Stimulated activated CD8-positive, alpha-beta memory T cell treated with anti-CD3 and anti-CD28 coated beads, Interleukin-15, amount 100 ng/mL, for 24 hours (primary cell): ENCODE measurements around the gene TNS4.

Source experiments
- DNase-seq: peaks from one replicate; pipeline ENCODE4 v3.0.0-alpha.2; 2020; ENCODE audit warnings: low read depth

The TNS4 gene

DNA sequence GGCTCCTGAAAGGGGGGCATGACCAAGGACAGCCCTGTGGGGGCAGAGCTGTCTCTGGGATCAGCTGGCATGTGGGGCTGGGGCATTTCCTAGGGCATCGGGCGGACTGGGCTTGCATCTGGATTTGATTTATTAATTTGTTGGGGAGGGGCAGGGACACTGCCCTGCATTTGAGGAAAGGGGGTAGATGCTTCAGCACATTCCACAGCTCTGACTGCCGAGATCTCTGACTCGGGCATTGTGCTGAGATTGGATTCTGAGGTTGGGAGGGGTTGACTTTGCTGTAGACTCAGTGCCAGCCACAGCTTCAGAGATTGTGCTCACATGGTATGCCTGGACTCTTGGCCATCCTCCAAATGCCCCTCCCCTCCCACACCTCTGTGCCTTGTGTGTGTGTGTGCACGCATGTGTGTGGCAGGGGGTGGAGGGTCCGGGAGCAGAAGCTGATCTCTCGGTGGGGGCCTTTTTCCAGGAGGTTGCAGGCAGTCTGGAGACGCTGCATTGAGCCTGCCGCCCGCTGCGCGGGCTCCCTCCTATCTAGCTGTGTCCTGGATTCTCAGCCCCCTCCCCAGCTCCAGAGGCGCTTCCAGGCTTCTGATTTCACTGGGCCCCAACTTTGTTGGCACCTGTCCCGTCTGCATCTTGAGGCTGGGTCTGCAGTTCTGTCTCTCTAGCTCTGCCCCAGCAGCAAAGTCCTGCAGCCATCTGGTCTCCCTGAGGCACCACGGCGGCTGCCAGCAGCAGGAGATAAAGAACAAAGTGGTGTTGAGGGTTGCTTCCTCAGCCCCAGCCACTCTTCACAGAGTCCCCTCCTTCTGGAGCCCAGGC lies 43.2 kb downstream of the TNS4 start:
- no peak for DNase-seq

DNA sequence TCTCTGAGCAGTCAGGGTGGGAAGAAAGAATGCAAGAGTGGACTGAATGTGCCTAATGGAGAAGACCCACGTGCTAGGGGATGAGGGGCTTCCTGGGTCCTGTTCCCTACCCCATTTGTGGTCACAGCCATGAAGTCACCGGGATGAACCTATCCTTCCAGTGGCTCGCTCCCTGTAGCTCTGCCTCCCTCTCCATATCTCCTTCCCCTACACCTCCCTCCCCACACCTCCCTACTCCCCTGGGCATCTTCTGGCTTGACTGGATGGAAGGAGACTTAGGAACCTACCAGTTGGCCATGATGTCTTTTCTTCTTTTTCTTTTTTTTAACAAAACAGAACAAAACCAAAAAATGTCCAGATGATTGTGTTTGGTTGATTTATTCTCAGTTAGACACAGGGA lies 44.1 kb downstream of the TNS4 start:
- no peak for DNase-seq

DNA sequence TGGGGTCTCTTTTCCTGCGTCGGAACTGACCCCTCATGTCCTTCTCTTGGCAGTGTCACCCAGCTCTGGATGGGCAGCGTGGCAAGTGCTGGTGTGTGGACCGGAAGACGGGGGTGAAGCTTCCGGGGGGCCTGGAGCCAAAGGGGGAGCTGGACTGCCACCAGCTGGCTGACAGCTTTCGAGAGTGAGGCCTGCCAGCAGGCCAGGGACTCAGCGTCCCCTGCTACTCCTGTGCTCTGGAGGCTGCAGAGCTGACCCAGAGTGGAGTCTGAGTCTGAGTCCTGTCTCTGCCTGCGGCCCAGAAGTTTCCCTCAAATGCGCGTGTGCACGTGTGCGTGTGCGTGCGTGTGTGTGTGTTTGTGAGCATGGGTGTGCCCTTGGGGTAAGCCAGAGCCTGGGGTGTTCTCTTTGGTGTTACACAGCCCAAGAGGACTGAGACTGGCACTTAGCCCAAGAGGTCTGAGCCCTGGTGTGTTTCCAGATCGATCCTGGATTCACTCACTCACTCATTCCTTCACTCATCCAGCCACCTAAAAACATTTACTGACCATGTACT lies 44.9 kb downstream of the TNS4 start:
- DNase-seq, result no peak

DNA sequence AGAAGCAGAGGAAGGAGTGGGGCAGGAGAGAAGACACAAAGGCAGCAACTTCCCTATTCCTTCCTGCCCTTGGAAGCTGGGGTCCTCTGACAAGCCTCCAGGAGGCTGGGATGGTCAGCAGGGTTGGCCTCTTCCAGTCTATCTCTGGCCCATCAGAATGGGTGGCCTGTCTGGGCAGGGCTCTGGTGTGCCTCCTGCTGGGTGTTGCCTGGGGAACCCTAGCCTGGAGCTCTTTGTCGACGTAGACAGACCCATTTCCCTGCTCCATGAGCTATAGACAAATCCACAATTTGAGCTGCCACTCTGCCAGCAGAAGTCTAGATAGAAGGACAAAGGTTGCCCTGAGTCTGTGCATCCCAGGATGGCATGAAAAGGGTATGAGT lies 46.8 kb downstream of the TNS4 start:
- no peak for DNase-seq

DNA sequence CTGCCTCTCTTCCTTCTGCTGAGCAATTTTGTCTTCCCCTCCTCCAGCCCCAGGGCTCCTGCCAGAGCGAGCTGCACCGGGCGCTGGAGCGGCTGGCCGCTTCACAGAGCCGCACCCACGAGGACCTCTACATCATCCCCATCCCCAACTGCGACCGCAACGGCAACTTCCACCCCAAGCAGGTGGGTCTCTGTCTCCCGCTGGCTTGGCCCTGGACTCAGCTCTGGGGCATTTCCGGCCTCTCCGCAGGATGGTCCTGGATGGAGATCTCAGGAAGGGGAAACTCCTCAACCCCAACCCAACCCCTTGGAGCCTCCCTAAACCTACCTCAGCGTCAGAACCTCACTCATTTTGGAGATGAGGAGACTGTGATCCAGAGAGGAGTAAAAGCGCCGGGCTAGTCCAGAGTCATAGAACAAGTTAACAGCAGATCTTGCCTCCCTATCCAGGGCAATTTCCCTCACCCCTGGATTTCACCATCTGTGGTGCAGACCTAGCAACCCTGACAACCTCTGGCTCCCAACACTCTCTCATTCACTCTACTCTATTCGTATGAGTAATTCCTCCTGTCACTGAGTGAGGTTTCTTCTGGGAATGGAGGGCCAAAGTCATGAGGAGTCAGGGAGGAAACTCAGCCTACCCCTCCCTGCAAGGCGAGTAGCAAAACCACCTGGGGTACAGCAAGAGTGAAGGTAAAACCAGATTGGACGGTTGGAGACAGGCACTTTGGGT lies 47.4 kb downstream of the TNS4 start:
- DNase-seq, result no peak

DNA sequence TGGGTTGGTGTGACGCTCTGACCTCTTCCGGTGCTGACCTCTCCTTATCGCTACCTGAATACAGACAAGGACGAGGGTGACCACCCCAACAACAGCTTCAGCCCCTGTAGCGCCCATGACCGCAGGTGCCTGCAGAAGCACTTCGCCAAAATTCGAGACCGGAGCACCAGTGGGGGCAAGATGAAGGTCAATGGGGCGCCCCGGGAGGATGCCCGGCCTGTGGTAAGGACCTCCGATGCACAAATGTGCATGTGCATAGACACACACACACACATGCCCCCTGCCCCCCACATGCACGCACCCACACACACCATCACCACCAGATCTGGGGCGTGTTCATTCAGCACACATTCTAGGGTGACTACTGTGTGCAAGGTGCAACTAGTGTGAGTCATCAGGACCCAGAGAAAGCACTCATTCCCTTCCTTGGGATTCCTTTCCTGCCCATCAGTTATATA lies 48.5 kb downstream of the TNS4 start:
- DNase-seq, result no peak

DNA sequence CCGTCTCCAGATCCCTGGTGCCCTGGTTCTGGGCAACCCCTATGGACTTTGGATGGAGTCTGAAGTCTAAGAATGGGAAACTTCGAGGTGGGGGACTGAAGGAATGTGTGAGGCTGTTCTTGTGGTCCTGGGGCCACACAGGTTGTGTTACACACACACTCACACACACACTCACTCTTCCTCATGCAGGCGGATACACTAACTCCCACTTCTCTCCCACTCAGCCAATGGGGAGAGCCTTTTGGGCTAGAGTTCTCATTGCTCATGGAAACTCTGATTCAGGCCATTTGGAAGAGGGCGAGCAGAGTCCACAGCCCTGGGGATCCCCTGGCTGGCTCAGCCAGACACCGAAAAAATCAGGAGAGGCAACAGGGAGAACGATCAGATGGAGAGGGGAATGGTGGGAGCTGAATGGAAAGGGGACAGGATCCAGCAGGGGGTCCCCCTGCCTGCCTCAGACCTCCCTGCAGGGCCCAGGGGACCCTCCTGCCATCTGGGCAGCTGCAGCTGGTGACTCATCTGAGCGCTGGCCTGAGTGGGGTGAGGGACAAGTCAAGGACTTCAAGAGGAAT lies 49.1 kb downstream of the TNS4 start:
- DNase-seq, result no peak

DNA sequence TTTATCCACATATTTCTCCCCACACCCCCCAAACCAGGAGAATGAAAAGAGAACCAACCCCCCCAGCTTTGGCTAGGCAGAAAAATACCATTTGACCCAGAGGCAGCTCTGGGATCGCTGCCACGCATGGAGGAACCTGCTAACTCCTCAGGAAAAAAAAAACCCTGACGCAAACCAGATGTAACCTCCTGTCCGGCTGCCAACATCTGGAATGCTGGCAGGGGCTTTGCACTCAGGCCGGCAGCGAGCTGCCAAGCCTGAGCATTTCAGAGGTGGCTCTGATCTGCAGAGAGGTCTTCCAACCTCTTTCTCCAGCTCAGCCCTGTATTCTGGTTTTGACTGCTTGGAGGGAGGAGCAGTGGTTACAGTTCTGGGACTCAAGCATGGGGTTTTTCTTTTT lies 50.0 kb downstream of the TNS4 start:
- DNase-seq, result no peak

DNA sequence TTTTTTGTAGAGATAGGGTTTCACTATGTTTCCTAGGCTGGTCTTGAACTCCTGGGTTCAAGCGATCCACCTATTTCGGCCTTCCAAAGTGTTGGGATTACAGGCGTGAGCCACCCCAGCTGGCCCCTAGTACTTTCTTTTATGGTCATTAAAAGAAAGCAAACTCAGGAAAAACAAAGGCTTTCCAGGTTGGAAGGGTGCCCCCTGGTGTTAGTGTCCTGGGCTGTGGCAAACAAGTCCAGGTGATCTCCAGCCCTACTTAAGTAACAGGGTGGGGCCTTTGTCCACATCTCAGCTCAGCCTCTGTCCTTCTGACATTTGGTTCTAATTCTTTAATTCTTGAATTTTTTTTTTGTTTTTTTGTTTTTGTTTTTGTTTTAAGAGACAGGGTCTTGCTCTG lies 51.2 kb downstream of the TNS4 start:
- no peak for DNase-seq

DNA sequence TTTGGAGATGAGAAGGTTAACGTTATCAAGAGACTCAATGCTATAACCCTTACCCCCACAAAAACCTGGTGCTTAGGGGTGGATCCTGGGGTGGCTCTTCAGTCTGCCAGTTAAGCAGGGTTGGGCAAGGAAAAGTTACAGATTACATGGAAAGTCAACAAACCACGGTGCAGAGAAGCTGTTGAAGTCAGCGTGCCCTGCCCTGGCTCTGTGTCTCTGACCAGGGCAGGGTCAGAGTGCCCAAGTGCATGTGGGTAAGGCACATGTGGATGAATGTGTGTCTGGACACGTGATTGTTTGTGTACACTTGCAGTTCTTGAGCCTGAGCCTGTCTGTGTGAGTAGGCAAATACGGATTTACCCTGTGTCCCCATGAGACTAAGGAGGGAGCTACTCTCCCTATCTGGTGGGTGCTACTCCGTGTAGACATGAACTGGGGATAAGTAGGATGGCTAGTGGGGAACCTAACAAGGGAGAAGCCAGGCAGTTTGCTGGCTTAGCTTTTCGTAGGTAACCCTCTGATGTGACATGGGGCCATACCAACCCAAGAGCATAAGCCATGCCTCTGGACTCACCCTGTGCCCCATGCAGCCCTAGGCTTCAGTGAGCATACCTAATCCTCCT lies 52.7 kb downstream of the TNS4 start:
- no peak for DNase-seq

DNA sequence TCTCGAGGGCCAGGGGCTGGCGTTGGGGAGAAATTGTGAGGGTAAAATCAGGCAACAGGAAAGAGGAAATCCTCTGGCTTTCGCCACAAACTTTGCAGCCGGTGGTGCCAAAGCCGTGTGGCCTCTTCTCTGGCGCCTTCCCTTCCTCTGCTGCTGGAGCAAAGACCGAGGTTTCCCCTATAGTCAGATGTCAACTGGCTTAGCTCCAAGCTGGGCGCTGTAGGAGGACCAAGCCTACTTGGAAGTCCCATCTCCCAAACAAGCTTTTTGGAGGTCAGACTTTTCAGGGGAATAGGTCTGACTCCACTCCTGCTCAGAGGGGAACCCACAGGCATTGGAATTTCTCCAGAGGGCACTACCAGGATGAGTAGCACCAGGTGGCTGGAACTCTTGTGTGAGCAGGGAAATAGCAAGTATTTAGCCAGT lies 53.2 kb downstream of the TNS4 start:
- DNase-seq, result no peak

DNA sequence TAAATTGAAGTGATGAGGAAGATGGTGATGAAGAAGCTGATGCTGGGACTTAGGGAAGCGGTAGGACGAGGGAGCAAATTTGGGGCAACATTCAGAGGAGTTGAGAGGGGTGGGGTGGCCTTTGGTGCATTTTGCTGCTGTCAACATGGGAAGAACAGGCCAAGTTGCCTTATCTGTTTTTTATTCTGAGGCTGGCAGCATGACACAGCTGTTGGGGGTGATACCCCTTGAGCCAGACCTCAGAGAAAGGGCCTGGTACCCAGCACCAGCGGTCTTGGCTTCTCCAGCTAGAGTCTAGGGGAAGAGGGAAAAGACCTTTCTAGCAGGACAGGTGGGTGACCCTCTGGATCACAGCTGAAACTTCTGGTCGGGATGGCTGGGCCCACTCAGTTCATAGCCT lies 53.6 kb downstream of the TNS4 start:
- DNase-seq, result no peak

DNA sequence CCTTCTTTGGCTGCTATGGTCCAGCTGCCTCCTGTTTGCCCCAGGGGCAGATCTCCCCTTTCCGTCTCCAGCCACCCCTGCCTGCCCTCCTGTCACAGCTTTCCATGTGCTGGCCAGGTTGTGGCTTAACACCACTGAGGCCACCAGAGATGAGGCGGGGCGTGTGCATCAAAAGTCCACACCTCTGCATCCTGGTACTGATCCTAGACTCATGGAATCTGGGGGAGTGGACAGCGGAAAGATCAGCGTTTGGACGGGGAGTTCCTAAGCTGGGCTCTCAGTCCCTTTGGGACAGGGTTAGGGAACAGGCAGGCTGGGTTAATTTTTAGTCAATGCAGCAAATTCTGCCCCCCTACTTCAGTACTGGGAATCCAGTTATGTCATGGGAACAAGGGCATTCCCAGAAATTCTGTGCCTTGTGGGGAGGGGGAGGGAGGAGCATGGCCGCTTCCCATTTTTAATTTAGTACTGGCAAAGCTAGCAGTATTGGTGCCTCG lies 54.2 kb downstream of the TNS4 start:
- DNase-seq, result no peak

DNA sequence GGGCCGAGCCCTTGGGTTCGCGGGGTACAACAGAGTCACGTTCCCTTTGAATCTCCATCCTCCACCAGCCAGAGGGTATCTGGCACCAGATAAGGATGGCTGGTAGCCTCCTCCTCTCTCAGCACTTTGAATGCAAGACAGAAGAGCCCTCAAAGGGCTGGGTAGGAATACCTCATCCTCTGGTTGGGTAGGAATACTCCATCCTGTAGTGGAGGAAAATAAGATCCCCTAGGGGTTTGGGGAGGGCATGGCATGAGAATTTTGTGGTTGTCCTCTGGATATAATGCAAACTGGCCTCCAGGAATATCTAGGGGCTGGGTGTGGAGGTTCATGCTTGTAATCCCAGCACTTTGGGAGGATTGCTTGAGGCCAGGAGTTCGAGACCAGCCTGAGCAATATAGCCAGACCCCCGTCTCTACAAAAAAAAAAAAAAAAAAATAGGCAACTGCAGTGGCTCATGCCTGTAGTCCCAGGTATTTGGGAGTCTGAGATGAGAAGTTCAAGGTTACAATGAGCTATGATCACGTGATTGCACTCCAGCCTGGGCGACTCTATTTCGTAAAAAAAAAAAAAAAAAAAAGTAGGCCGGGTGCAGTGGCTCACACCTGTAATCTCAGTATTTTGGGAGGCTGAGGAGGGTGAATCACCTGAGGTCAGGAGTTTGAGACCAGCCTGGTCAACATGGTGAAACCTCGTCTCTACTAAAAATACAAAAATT lies 55.5 kb downstream of the TNS4 start:
- no peak for DNase-seq

DNA sequence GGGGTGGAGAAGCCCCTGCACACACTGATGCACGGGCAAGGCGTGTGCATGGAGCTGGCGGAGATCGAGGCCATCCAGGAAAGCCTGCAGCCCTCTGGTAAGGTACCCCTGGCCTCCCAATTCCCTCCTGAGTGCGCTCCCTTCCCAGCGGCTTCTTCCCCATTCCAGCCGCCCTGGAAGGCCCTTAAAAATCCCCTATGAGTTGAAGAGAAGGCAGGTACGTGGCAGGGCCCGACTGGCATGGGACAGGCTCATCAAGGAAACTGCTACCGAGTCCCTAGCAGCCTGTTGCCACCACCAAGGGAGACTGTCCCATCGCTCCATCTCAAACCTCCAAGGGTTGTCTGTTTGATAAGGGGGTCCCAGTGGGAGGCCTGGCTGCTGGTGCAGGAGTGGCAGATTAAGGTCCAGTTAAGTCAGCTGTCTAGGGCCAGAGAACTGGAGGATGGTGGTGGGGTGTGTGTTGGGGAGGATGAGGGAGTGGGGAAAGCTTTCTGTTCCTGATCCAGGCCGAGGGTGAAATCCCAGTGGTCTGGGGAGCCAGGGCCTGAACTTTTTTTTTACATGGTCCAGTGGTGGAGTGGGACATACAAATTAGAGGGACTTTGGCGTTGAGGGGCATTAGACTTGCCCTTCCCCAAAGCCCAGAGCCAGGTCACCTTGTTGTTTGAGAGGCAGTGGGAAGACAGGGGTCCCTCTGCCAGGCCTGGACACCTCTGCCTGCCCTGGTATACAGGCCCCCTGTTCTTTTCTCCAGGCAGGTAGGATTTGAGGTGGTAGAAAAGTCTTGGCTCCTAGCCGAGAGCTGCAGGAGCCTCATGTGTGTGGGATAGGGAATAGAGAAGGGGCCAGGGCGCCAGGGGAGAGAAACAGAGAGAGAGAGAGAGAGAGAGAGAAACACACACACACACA lies 57.2 kb downstream of the TNS4 start:
- no peak for DNase-seq

DNA sequence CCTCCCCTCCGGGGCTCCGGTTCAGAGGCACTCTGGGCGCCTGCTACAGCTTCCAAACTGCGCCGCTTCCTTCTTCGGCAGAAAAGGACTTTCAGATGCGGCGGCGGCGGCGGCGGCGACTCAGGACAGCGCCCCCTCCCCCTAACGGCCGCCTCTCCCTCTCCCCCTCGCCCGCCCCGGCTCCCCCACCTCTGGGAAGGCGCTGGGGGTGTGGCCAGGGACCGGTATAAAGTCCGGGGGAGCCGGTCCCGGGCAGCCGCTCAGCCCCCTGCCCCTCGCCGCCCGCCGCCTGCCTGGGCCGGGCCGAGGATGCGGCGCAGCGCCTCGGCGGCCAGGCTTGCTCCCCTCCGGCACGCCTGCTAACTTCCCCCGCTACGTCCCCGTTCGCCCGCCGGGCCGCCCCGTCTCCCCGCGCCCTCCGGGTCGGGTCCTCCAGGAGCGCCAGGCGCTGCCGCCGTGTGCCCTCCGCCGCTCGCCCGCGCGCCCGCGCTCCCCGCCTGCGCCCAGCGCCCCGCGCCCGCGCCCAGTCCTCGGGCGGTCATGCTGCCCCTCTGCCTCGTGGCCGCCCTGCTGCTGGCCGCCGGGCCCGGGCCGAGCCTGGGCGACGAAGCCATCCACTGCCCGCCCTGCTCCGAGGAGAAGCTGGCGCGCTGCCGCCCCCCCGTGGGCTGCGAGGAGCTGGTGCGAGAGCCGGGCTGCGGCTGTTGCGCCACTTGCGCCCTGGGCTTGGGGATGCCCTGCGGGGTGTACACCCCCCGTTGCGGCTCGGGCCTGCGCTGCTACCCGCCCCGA lies 58.0 kb downstream of the TNS4 start, which contains the start of gene IGFBP4:
Gene IGFBP4 (plus strand): TSS at position 255 of the 792 bp plus-strand sequence. CDS start 286 bp downstream, at position 541.
- DNase-seq, result peak; percentile 36

DNA sequence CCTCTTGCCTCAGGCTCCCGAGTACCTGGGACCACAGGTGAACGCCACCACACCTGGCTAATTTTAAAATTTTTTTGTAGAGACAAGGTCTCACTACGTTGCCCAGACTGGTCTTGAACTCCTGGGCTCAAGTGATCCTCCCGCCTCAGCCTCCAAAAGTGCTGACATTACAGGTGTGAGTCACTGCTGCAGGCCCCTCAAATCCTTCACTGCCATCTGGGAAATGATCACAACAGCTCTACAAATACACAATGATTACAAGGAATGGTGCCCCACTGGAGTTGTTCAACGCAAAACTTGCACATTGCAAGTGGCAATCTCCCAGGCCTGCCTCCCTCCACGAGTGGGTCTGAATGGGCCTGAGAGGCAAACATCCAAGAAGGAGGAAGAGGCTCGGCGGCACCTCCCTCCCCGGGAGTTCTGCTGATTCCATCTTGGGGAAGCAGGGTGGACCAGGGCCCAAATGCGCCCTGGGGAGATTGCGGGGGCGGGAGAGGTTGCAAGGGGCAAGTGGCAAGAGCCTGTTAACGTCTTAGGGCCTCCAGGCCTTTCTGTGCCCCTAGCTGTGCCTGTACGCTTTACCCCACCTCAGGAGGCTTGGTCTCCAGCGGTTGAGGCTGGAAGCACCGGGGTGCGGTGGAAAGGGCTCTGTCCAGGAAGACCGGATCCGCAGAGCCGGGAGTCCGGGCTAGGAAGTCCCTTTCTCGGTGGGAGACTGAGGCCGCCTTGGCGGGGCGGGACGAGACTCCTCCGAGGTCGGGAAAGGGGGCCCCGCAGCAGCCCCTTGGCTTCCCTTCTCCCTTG lies 58.8 kb downstream of the TNS4 start:
- DNase-seq, result no peak

DNA sequence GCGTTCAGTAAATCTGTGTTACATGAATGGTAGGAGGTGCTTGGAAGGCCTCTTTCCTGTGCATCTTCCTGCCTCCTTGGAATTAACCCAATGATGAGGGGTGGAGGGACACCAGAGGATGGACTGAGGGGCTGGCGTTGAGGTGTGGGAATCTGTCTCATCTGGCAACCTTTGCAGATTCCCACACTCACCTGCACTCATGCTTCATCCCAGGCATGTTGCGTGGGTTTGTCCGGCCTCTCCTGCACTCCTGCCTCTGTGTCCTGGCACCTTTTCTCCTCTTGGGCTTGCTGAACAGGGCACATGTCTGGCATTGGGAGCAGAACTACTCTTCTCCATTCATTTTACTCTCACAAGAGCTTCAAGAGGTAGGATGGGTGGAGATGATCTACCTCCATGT lies 61.3 kb downstream of the TNS4 start:
- DNase-seq, result no peak
